Neural progenitor cell (in vitro differentiated cells): ENCODE measurements around the gene PPM1H. TPM values are rescaled to one million over a fixed set of nuclear protein-coding genes. Genes with fewer than 3 reads are reported as not detected.

Experiments used
- DNase-seq: peaks from one replicate; pipeline ENCODE4 v3.0.0-alpha.2; 2016; ENCODE audit warnings: low spot score
- H2AFZ ChIP-seq: fragments of 200-600 bp; sonication (generic); replicated peaks from 2 replicates; pipeline ENCODE4 v1.6.1; 2016; ENCODE audit warnings: antibody characterized with exemption
- H3F3A ChIP-seq: fragments of 200-600 bp; sonication (generic); 2 replicates; pipeline ENCODE4 v1.6.1; 2016; ENCODE audit warnings: antibody characterized with exemption, low read depth
- H3K27ac ChIP-seq: fragments of 200-600 bp; sonication (generic); 2 replicates; pipeline ENCODE4 v1.5.1; 2016; ENCODE audit warnings: mild to moderate bottlenecking
- H3K27me3 ChIP-seq: fragments of 200-600 bp; sonication (generic); 2 replicates; pipeline ENCODE4 v1.6.1; 2016; ENCODE audit warnings: mild to moderate bottlenecking, moderate library complexity
- H3K36me3 ChIP-seq: fragments of 200-600 bp; sonication (generic); 2 replicates; pipeline ENCODE4 v1.5.1; 2016
- H3K4me1 ChIP-seq: fragments of 200-600 bp; sonication (generic); 2 replicates; pipeline ENCODE4 v1.6.1; 2016; ENCODE audit warnings: mixed run types
- H3K4me2 ChIP-seq: fragments of 200-600 bp; sonication (generic); 2 replicates; pipeline ENCODE4 v1.6.1; 2016
- H3K4me3 ChIP-seq: fragments of 200-600 bp; sonication (generic); 2 replicates; pipeline ENCODE4 v1.5.1; 2016
- H3K79me2 ChIP-seq: fragments of 200-600 bp; sonication (generic); 2 replicates; pipeline ENCODE4 v1.6.1; 2016; ENCODE audit warnings: low read depth
- H3K9ac ChIP-seq: fragments of 200-600 bp; sonication (generic); 2 replicates; pipeline ENCODE4 v1.6.1; 2016
- H3K9me3 ChIP-seq: fragments of 200-600 bp; sonication (generic); 2 replicates; pipeline ENCODE4 v1.5.1; 2016; ENCODE audit warnings: low read depth
- H4K20me1 ChIP-seq: fragments of 200-600 bp; sonication (generic); 2 replicates; pipeline ENCODE4 v1.6.1; 2016; ENCODE audit warnings: low read depth
- H3K27ac Mint-ChIP-seq: 3 replicates; pipeline ENCODE4 v1.8.0; 2021; ENCODE audit warnings: mixed read lengths
- H3K27me3 Mint-ChIP-seq: 2 replicates; pipeline ENCODE4 v1.8.0; 2022; ENCODE audit warnings: low read depth, mild to moderate bottlenecking, inconsistent platforms, moderate library complexity, mixed read lengths; ENCODE audit not compliant: insufficient read depth
- H3K36me3 Mint-ChIP-seq: 3 replicates; pipeline ENCODE4 v1.8.0; 2021; ENCODE audit warnings: mixed read lengths
- H3K4me1 Mint-ChIP-seq: 3 replicates; pipeline ENCODE4 v1.8.0; 2021; ENCODE audit warnings: mixed read lengths
- H3K4me3 Mint-ChIP-seq: 3 replicates; pipeline ENCODE4 v1.8.0; 2021; ENCODE audit warnings: mild to moderate bottlenecking, moderate library complexity, mixed read lengths
- H3K9me3 Mint-ChIP-seq: 3 replicates; pipeline ENCODE4 v1.8.0; 2020; ENCODE audit warnings: mixed read lengths
- CTCF ChIP-seq: fragments of 200-600 bp; sonication (generic); IDR thresholded peaks from 2 replicates; pipeline ENCODE4 v1.5.1; 2017; ENCODE audit warnings: antibody characterized with exemption, mild to moderate bottlenecking
- EZH2 ChIP-seq: fragments of 200-600 bp; sonication (generic); IDR thresholded peaks from 2 replicates; pipeline ENCODE4 v1.6.1; 2017; ENCODE audit warnings: antibody characterized with exemption, mild to moderate bottlenecking, moderate library complexity
- EZH2phosphoT487 ChIP-seq: fragments of 200-600 bp; sonication (generic); IDR thresholded peaks from 2 replicates; pipeline ENCODE4 v1.6.1; 2017; ENCODE audit warnings: antibody characterized with exemption
- total RNA-seq: library from RNA; depleted of rRNA; stranded (reverse); fragments of >200 nt; gene quantifications from 2 replicates; pipeline ENCODE4 v1.2.3, GENCODE V29; 2015; ENCODE audit warnings: low replicate concordance

The PPM1H gene
- total RNA-seq, 1 donor from 2014 or later, result 4.6 TPM

GRCh38 chr12:62705846-62706245 lies 229.1 kb downstream of the PPM1H start:
- H3K27ac Mint-ChIP-seq, result no peak overlapping the region
- no peak overlapping the region for H3K4me2 ChIP-seq

GRCh38 chr12:62703011-62703380 lies 232.0 kb downstream of the PPM1H start:
- Histone ChIP-seq H3K9me3 (no peaks in the 10 kb centered on the region), H3K79me2 (no peaks in the 10 kb centered on the region), H3K4me2 (peak overlapping the region; percentile 38), H3K4me1 (peaks cover 40% of the 10 kb centered on the region), H3K4me3 (no peak overlapping the region), H3K27me3 (no peaks in the 10 kb centered on the region), H3K9ac (no peak overlapping the region), H3F3A (peaks cover 30% of the 10 kb centered on the region), H3K36me3 (no peaks in the 10 kb centered on the region), H4K20me1 (no peaks in the 10 kb centered on the region), H3K27ac (peak overlapping the region; percentile 31), H2AFZ (peak overlapping the region; percentile 44)
- Mint-ChIP-seq H3K9me3 (peaks cover 5% of the 10 kb centered on the region), H3K4me3 (no peak overlapping the region), H3K4me1 (peaks cover 28% of the 10 kb centered on the region), H3K27me3 (no peaks in the 10 kb centered on the region), H3K27ac (peak overlapping the region; percentile 85), H3K36me3 (peaks cover 13% of the 10 kb centered on the region)
- TF ChIP-seq CTCF (no peak), EZH2 (no peak)
- DNase-seq, result no peak

More at GRCh38 chr12:62705846-62706245, 229.1 kb downstream of the PPM1H start:
- Histone ChIP-seq H3K9ac (no peak overlapping the region), H3K9me3 (no peaks in the 10 kb centered on the region), H3K79me2 (no peaks in the 10 kb centered on the region), H3K36me3 (no peaks in the 10 kb centered on the region), H3K27ac (no peak overlapping the region), H3K4me1 (peaks cover 54% of the 10 kb centered on the region), H3K27me3 (no peaks in the 10 kb centered on the region), H2AFZ (no peak overlapping the region), H3K4me3 (no peak overlapping the region), H3F3A (peaks cover 41% of the 10 kb centered on the region), H4K20me1 (no peaks in the 10 kb centered on the region)
- TF ChIP-seq CTCF, result no peak
- no peak for TF ChIP-seq EZH2
- no peak for TF ChIP-seq EZH2phosphoT487
- no peak for DNase-seq
- Mint-ChIP-seq H3K36me3 (peaks cover 15% of the 10 kb centered on the region), H3K4me1 (peaks cover 44% of the 10 kb centered on the region), H3K27me3 (no peaks in the 10 kb centered on the region), H3K9me3 (peaks cover 2% of the 10 kb centered on the region), H3K4me3 (no peak overlapping the region)

- Mint-ChIP-seq H3K27ac (no peak overlapping the region), H3K36me3 (peaks cover 6% of the 10 kb centered on the region), H3K4me1 (peaks cover 24% of the 10 kb centered on the region), H3K27me3 (no peaks in the 10 kb centered on the region), H3K9me3 (peaks cover 3% of the 10 kb centered on the region), H3K4me3 (no peak overlapping the region)
- Histone ChIP-seq H3K9ac (no peak overlapping the region), H3K36me3 (no peaks in the 10 kb centered on the region), H3K4me3 (no peak overlapping the region), H4K20me1 (no peaks in the 10 kb centered on the region), H3K79me2 (no peaks in the 10 kb centered on the region), H2AFZ (no peak overlapping the region), H3K4me1 (peaks cover 36% of the 10 kb centered on the region), H3K27ac (no peak overlapping the region), H3K9me3 (no peaks in the 10 kb centered on the region), H3K4me2 (no peak overlapping the region), H3F3A (peaks cover 29% of the 10 kb centered on the region), H3K27me3 (no peaks in the 10 kb centered on the region)
- DNase-seq, result no peak
- TF ChIP-seq EZH2 (no peak), EZH2phosphoT487 (no peak), CTCF (no peak)
Measured at GRCh38 chr12:62701492-62701891, 233.5 kb downstream of the PPM1H start.
